GM23248 (cell line): ENCODE measurements around the gene SUSD4.

ENCODE experiments used
- EZH2 ChIP-seq: fragments of 200-600 bp; sonication (generic); IDR thresholded peaks from 2 replicates; pipeline ENCODE4 v1.6.1; 2018; ENCODE audit warnings: antibody characterized with exemption, mild to moderate bottlenecking; ENCODE audit not compliant: insufficient read depth, poor library complexity, severe bottlenecking
- EZH2phosphoT487 ChIP-seq: fragments of 200-600 bp; sonication (generic); IDR thresholded peaks from 2 replicates; pipeline ENCODE4 v1.6.1; 2018; ENCODE audit warnings: antibody characterized with exemption, moderate library complexity, mild to moderate bottlenecking, low read depth; ENCODE audit not compliant: insufficient read depth

DNA sequence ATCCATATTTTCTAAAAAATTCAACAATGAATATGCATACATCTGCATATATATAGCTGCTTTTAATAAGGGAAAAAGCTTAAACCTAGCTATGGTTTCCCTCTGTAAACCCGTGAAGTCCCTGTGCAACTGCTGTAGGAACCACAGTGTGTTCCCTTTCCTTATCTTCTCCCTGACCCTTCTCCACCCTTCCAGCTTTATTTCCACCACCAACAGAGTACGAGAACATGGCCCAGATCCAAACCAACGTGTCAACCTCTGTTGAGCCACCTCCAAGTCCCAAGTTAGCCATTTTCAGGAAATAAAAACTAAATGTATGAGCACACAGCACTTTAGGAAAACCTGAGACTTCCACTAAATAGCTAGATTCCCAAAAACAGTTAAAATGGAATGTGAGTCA is 20.3 kb downstream of the SUSD4 start:
- TF ChIP-seq EZH2: no peak
- TF ChIP-seq EZH2phosphoT487: no peak
